Measurements from ENCODE around the gene DDI1.

The DDI1 gene

DNA sequence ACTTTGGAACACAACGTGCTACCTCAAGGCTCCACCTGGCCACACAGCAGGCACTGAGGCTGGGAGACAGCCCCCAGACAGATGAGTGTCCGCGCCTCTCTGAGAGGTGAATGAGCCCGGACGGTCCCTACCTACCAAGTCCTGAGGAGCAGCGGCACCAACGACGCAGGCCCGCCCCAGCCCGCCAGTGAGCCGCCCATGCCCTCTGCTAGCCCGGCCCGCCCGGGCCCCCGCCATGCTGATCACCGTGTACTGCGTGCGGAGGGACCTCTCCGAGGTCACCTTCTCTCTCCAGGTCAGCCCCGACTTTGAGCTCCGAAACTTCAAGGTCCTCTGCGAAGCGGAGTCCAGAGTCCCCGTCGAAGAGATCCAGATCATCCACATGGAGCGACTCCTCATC, at the start of gene DDI1:
Gene DDI1 (plus strand): TSS at position 53 of the 400 bp plus-strand sequence. CDS start 183 bp downstream, at position 236.
- DNase-seq = no peak

DNA sequence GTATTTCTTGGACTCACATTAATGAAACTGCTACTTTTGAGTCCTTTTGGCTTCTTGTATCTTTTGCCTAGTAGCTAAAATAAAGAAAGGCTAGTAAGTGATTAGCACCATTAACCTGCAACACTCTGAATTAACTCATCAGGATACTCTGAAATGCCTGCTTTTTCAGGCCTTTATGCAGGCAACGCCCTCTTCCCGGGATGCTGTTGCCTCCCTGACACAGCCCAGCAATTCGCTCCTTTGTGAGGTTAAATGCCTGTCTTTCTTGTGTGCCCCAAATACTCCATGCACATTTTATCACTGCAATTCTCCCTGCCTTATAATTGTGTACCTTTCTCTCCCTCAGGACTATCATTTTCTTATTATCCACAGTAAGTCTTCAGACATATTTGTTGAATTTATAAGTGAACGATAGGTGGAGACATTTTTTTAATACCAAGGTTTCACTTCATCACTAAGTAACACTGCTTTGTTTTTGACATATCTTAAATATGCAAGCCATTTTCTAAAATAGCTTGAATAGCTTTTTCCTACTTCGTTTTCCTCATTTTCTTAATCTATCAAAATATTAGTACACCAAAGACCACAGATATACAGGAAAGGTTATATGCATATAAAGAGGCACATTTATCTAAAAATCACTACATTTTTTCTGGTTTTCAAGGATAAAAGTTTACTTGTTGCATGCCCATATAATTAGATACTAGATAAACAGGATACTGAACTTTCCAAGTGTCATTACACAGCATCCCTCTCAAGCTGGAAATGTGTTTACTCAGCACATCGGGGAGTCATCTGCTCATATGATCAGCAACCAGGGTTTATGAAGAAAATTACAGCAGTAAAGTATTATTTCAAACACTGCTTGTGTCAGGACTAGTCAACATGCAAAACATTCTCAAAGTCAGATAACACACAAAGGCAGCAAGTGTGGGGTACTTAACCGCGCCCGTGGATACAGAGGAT, 48.5 kb upstream of the DDI1 start:
- DNase-seq = no peak

DNA sequence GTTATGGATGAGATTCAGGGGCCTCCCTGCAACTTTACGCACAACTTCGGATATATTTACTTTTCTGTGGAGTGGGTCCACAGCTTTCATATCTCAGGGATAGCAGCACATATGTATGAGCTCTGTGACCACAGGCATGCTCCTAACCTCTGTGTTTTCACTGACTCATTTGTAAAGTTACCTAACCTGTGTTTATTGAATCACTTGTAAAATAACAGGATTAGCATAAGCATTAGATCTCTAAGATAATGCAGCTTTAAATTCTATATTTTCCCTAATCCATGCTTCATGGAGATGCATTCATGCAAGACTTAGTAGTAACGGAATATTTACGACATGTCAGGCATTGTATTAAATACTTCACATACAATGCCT, 47.9 kb upstream of the DDI1 start:
- no peak for DNase-seq

DNA sequence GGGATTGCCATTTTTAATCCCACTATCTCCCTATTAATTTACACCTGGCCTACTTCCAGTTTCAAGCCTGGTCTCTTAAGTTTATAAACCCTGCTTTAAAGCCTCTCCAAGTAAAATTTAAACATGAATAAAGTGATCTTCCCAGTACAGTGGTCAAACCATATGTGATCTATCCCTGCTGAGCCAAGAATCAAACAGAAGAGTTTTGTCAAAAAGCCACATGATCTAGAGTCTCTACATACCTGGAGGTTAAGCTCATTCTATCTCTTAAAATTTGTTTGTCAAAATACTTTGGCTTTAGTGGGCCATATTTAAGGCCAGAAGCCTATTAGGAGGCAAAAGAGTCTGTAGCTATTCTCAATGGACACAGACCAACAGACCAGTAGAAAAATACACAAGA, 42.9 kb upstream of the DDI1 start:
- DNase-seq = no peak

DNA sequence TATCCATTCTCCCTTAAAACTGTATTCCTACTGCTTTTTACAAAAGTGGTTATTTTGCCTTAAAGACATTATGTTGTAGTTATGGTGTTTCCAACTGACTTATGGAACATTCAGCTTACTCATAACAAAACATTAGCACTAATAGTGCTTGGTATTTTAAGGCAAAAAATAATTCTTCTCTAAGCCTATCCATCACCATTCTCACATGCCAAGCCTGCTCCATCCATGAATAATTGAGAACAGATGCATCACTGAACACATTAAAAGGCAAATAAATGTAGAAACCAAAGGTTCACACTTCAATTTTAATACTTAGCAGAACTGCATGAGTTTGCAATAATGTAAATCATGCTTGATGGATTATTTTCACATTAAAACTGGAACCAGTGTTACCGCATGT, 42.3 kb upstream of the DDI1 start:
- DNase-seq = no peak

DNA sequence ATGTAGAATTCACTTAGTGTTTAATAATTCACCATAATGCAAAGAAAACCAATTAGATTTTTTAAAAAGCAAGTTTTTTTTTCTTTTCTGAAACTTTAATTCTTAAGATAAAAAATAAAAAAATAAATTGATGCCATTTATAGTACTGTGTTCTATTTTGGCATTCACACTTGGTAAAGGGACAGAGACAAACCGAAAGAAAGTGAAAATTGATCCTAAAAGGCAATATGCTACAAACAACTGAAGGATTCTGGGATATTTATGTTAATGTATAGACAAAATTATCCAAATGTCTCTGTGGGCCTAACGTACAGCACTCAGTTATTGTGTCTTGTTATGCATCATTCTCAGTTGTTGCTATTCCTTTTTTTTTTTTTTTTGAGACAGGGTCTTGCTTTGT, 41.9 kb upstream of the DDI1 start:
- no peak for DNase-seq

DNA sequence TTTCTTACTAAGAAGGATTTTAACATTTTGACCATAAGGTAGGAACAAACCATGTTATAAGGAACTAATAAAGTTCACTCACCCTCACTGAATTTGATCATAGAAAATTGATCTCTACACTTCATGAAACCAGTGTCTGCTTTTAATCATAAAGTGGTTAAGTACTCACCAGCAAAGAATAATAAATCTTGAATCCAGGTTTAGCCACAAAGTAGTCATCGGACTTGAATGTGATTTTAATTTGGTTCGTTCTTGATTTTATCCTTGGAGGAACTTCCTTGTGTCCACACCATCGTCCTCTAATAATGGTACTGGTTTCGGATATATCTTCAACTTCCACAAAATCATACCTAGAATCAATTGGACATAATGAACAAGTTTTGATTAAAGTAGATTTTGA, 40.5 kb upstream of the DDI1 start:
- DNase-seq = no peak

DNA sequence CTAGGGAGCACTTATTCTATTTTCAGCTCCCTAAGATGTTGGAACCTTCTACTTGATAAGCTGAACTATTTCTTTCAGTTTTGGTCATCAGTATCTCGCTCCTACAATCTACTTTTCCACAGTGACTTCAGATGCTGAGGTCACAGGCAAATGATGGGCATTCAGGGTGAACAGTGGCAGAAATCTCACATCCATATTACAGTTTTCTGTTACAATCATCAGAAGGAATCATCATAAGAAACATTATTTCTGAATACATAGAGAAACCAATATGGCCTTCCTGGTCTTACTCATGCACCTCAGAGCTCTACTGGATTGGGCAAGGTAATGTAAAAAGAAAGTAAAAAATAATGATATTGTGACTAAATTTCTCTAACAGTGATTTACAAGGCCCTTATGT, 39.4 kb upstream of the DDI1 start:
- DNase-seq = no peak

DNA sequence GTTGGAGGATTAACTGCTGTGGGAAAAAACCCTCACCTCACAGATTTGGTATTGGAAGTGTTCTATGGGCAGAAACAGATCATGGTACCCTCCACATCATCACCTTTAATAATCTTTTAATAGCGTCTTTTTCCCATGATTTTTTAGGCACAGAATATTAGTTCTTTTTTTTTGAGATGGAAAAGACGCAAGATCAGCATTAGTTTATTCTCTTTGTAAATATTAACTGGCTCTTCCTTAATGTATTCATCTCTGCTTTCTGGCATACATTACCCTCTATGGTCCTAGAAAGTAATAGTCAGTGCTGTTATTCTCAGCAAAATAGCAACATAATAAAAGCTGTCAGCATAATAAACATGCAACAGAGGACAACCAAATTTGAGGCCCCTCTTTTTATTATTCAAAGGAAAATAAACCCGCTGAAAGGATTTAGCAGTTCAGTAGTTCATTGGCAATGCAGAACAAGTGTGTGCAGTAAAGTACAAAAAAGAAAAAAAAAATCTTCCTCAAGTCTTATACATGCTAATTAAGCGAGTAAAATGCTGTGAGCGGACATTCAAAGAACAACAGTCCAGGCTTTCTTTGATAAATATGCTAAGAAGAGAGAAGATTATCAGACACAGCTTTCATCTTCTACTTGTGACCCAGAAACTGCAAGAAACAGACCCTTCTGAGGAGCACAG, 37.5 kb upstream of the DDI1 start:
- no peak for DNase-seq

DNA sequence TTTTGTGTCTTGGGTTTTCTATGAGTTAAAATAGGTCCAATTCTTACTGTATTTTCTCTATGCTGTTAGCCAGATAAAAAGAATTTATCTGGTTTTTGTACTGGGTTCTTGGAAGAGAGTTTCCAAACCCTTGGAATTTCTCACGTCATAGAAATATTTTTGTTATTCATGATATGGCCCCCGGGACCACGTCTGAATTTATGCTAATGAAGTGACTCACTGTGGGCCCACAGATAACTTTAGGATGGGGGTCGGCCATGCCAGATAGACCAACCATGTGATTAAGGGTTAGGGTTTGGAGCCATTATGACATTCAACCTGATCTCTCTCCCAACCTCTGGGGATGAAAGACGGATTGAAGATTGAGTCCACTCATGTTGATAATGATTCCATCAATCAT, 35.6 kb upstream of the DDI1 start:
- peak; percentile 29 for DNase-seq

DNA sequence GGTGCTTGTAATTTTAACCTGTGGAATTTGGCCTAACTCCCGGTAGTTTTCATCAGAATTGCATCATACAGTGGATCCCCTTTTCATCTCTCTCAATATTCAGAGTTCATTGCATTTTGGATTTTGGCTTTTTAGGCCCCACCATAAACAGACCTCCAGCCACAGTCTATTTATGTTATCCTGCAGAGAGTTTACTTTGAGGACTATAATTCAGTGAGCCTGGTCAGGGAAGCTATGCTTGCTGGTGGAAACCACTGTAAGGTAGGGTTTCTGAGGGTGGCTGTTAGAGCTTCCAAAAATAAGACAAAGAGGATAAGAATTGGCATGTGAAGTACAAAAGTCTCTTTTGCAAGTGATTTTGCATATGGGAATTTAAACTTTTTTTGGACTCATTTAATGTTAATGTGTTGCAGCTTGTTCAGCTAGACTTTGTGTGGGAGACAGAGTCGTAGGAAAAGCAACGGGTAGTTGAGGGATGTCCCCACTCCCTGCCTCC, 34.8 kb upstream of the DDI1 start:
- no peak for DNase-seq

DNA sequence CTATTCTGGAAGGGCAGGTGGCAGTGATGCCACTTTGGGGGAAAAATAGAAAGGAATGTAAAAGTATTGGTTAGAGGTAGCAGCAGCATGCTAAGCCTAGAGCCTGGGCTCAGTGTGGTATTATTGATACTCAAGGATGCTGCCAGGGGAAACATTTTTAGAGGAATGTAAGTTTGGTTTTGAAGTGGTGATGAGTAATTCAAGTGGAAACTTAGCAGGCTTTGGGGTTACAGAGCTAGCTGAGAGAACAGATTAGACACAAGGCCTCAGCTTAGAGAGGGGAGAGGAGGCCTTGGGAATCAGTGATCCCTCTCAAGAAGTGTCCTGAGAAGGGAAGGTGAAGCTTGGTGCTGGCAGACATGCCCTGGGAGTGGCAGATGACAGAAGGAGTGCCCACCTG, 32.9 kb upstream of the DDI1 start:
- DNase-seq = no peak

DNA sequence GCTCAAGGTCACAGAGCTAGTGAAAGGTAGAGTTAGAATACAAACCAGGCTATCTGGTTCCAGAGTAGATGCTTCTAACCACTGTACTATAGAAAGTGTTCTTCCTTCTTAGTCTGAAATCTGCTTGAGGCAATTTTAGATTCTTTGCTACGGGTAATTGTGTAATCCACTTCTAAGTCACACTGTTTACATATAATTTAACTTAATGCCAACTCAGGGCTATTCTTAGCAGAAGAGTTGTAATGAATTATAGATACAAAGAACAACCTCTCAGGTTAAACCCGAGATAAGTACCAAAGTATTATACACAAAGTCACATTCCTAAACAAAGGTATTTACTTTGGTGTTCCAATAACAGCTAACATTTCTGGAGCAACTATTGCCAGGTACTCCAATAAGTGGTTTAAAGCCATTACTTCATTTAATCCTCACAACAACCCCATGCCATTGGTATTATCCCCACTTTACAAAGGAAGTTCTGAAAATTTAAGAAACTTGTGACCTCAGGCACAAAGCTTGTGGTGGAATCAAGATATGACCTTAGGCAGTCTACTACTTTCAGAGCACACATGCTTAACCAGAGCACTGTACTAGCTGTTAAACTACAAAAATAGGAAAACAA, 31.1 kb upstream of the DDI1 start:
- DNase-seq = no peak

DNA sequence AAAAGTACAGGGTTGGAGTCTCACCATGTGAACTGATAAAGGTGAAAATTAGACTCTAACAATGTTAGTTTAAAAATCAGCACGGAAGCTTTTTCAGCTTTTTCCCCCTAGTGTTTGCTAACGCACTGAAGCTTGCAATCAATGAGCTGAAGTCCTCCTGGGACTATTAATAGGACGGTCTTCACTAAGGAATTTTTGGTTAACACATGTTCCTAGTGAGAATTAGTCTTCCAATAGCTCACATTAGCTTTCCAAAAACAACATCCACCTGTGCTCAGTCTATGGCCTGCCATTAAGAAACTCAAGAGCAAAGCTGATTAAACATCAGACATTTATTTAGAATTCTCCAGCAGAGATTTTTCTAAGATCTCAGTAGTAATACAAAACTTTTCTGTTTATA, 26.7 kb upstream of the DDI1 start:
- no peak for DNase-seq

DNA sequence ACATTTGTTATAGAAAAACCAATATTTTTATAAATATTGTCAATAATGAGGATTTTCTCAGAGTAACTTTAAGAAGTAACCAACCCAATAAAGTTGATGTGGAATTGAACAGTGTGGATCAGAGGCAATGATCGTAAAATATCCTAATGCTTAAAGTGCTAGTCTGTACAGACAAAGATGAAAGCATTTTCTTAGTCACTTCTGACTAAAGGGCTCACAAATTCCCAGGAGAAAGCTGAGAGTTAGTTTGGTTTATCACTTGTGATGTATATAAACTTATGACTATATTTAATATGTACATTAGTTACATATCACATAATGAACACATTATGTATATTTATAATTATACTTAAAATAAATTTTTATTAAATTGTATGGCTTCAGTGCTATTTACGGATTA, 25.4 kb upstream of the DDI1 start:
- DNase-seq = no peak

DNA sequence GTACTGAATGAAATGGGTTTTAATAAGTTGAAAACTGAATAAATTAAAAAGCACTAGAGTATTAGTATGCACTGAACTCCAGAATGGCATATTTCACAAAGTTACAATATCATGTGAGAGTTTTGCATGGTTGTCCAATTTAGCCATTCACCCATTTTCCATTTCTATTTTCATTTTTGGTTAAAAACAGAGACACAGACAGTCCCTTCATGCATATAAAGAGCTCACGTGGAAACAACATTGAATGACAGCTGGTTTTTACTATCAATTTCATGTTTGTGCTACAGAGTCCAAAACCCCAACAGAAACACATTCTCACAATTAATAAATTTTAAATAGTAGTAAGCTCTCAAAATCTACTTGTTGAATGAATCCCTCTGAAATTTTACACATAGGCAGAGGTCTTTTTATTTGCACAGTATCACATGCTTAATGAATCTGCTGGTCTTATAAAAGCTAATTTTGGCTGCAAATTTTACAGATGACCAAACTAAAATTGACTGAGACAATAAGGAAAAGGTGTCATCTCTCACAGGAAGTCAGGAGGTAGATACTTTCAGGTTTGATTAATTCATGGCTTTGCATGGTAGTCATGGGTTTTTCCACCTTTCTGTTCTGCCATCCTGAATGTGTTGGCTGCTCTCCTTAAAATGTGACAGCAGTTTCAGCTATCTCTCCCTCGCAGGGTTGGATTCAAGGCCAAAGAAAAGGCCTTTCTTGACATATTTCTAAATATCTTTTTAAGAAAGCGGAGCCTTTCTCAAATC, 20.6 kb upstream of the DDI1 start:
- no peak for DNase-seq

DNA sequence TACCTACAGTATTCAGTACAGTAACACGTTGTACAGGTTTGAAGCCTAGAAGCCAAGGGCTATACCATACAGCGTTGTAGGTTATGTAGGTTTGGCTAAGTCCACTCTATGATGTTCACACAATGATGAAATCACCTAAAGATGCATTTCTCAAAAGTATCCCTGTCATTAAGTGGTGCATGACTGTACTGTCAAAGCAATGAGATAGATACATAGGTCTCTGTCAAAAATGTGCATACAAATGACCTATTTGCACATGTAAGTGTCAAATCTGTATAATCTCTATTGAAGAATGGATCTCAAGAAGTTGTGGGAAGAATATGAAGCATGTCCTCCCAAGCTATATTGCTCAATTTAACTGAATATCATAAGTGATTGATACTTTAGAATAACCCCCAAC, 11.9 kb upstream of the DDI1 start:
- no peak for DNase-seq

DNA sequence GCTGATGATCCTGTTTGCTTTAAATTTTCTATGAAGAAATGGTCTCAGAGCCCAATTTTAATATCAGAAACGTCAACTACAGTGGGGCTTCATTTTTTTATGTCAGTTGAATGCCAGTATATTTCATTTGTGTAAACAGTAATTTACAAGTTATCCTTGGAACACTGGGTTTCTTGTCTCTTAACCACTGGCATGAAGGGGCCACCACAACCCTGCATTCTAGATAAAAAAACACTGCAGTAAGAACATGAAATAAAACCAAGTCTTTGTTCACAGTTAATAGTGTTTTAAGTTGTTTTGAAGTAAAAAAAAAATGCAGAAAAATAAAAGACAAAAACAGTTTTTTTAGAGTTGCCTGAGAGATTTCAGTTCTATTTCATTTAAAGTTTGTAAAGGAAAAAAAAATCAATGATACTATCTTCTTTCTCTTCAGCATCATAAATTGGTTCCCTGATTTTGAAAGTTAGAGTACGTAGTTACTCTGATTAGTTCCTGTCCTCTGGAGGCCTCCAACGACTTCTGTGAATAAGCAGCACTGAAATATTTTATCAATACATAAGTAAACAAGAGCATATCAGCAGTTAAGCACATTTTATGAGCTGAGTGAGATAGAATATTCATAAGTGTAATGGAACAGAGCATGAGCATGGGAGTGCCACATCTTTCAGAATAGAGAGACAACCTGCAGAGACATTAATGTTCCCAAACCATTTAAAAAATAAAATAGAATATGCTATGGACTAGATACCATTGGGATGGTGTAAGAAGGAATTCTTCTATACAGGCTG, 7.8 kb upstream of the DDI1 start:
- DNase-seq = no peak

DNA sequence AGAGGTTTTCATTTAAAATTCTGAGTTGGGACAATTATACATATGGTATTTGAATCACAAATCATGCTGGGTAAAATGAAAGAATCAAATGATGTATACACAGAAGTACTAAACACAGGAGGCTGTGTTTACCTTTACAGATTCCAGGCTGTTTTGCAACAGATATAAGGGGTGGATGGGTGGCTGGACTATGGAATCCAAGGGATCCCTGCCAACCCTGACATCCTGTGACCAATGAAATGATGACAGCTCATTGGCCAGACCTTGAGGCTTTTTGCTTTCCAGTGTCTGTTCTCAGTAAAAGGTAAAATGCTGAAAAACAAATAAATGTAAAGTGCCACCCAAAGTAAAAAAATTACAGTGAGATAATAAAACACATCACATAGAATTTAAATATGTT, 3.3 kb upstream of the DDI1 start:
- no peak for DNase-seq

DNA sequence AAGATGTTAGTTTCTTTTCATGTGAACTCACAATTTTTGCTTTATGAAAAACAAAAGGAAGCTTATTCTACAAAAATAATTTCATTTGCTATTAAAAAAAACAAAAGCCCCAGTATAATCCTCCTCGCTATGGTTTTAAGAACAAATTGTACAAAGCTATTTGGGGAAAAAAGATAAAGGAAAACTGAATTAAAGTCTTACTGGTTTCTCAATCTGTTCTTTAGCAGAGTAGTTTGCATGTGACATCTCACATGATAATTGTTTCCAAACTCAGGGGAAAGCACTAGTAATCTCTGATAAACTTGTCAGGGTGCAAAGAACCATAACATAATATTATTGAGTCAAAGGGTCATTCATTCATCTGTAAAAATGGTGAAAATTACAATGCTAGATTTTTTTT, 2.9 kb upstream of the DDI1 start:
- no peak for DNase-seq

DNA sequence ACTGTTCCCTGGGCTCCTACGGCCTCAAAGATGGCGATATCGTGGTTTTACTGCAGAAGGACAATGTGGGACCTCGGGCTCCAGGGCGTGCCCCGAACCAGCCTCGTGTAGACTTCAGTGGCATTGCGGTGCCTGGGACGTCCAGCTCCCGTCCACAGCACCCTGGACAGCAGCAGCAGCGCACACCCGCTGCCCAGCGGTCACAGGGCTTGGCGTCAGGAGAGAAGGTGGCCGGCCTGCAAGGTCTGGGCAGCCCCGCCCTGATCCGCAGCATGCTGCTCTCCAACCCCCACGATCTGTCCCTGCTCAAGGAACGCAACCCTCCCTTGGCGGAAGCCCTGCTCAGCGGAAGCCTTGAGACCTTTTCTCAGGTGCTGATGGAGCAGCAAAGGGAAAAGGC, 555 bp downstream of the DDI1 start:
- DNase-seq = no peak

DNA sequence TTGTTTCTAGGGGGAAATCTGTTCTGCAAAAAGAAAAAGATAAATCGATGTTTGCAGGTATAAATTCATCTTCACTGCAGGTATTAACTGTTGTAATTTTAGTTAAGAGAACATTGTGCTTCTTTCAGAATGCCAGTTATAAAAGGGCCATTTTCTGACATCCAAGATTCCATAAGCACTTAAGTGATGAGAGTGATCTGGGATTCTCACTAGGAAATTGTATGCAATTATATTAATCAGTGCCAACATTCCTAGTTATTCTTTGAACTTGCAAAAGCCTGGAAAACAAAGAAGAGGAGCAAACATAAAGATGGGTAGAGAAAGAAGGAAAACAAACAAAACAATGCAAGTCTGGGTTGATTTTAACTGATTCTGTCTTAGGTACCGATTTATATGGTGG, 5.4 kb downstream of the DDI1 start:
- DNase-seq = no peak
